Measurements from ENCODE around the gene SCG2.

- TF ChIP-seq TAF1 (IDR thresholded peaks at IDR 0.05; ENCODE audit: borderline replicate concordance, insufficient read depth, low read length) (0 out of 2 replicates have a peak, but pooled peaks have one; percentile 18), POLR2AphosphoS5 (IDR thresholded peaks at IDR 0.05; ENCODE audit: low read depth, low read length) (no peak; the same call in 1 of the 2 replicates)
Observed at GRCh38 chr2:223633656-223634055, 31.5 kb upstream of the SCG2 start.

All from PFSK-1 (cell line).